Measurements from ENCODE around the gene SMIM28.

SMIM28 gene

GRCh38 chr6:138382498-138383265 is 5.0 kb downstream of the SMIM28 start:
- H3K4me3 ChIP-seq (replicated peaks; ENCODE audit: low read depth, low read length): no peak overlapping the region
- TF ChIP-seq, protein P1, sequence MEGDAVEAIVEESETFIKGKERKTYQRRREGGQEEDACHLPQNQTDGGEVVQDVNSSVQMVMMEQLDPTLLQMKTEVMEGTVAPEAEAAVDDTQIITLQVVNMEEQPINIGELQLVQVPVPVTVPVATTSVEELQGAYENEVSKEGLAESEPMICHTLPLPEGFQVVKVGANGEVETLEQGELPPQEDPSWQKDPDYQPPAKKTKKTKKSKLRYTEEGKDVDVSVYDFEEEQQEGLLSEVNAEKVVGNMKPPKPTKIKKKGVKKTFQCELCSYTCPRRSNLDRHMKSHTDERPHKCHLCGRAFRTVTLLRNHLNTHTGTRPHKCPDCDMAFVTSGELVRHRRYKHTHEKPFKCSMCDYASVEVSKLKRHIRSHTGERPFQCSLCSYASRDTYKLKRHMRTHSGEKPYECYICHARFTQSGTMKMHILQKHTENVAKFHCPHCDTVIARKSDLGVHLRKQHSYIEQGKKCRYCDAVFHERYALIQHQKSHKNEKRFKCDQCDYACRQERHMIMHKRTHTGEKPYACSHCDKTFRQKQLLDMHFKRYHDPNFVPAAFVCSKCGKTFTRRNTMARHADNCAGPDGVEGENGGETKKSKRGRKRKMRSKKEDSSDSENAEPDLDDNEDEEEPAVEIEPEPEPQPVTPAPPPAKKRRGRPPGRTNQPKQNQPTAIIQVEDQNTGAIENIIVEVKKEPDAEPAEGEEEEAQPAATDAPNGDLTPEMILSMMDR (IDR thresholded peaks at IDR 0.05; ENCODE audit: low read depth, low read length, missing control alignments): no peak
- DNase-seq (ENCODE audit: extremely low read depth, low read depth): no peak

- TF ChIP-seq, protein P1 (IDR thresholded peaks at IDR 0.05; ENCODE audit: low read depth, low read length, missing control alignments): no peak
- no peak for DNase-seq (ENCODE audit: extremely low read depth, low read depth)
- H3K4me3 ChIP-seq (replicated peaks; ENCODE audit: low read depth, low read length): no peak overlapping the region
These were observed 6.1 kb downstream of the SMIM28 start for GRCh38 chr6:138383776-138384175.

DNA sequence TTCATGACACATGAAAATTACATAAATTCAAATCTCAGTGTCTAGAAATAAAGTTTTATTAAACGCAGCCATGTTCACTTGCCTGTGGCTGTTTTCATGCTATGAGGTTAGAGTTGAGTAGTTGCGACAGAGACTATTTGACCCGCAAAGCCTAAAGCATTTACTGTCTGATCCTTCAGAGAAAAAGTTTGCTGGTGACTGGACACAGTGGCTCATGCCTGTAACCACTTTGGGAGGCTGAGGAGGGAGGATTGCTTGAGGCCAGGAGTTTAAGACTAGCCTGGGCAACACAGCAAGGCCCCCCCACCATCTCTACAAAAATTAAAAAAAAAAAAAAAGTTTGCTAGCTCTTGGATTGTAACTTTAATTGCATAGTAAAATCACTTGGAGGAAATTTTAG is 9.2 kb downstream of the SMIM28 start:
- H3K4me3 ChIP-seq (replicated peaks; ENCODE audit: low read depth, low read length): no peak overlapping the region
- no peak for DNase-seq (ENCODE audit: extremely low read depth, low read depth)
- TF ChIP-seq, protein P1 (IDR thresholded peaks at IDR 0.05; ENCODE audit: low read depth, low read length, missing control alignments): no peak

DNA sequence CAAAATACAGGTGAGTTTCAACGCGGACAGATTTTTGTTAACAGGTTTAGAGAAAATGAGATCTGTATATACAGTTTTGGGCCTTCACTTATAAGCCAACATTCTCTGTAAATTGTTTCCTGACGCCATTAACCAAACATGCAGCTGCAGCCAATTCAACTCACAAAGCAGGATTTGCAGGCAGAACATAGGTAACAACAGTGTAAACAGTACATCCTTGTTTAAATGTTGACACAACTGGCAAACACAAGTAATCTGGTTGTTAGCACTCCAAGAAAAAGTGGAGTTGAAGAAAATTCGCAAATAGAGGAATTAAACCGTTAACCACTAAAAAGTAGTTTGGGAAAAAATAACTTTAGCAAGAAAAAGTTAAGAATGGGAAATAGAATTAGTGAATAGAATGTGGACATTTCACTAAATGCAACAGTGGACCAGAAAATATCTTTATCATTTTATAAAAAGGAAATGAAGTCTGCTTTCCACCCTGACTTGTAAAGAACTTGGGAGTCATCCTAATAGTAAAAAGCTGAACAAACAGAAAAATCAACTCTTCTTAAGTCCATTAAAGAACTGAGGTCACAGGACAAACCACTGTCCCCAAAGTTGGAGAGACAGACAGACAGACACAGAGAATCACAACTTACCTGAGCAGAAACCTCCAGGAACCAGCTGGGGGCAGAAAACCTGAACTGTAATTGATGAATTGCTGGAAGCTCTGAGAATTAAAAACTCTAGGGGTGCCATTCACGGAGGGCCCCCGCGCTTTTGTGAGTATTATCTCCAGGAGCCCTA is 10.1 kb downstream of the SMIM28 start:
- H3K4me3 ChIP-seq (replicated peaks; ENCODE audit: low read depth, low read length): no peak overlapping the region
- DNase-seq (ENCODE audit: extremely low read depth, low read depth): no peak
- TF ChIP-seq, protein P1 (IDR thresholded peaks at IDR 0.05; ENCODE audit: low read depth, low read length, missing control alignments): no peak

- TF ChIP-seq, protein P1 (IDR thresholded peaks at IDR 0.05; ENCODE audit: low read depth, low read length, missing control alignments): no peak
- no peak for DNase-seq (ENCODE audit: extremely low read depth, low read depth)
- no peak overlapping the region for H3K4me3 ChIP-seq (replicated peaks; ENCODE audit: low read depth, low read length)
These were observed 11.8 kb downstream of the SMIM28 start for GRCh38 chr6:138389551-138389950.

DNA sequence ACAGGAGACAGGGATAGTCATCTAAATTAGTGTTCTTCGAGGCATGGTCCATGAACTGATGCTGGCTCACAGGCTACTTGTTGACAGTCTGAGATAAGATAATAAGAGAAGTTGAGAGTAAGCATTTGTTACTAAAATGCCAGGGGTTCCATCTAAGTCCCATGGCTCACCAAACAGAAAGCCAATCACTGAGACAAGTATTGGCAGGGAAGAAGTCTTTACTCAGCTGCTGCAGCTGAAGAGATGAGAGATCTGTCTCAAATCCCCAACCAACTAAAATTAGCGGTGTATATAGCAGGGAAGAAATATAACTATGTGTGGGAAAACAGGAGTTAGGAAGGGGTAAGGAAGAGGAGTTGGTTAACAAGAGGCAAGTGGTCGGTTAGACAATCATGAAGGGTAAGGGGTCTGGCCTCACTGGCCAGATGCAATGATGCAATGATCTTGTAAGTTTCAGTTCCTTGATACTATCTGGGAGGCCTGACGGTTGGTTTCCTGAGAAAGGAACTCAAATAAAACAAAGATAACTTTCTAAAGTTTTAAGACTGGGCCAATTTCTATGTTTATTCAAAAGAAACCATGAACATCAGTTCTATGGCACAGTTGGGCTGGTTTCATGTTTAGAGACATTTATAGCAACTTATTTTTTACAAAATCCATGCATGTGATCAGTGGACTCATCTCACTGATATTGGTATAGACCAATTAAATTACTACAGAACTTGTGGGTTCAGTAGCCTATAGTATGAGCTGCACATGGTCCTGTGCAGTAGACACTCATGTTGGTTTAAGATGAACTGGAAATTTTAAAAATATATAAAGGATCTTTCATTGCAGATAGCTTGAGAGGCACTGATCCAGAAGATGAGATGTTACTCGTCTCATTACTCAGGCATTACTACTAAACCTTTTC is 16.4 kb downstream of the SMIM28 start:
- TF ChIP-seq, protein P1 (IDR thresholded peaks at IDR 0.05; ENCODE audit: low read depth, low read length, missing control alignments): no peak
- no peak for DNase-seq (ENCODE audit: extremely low read depth, low read depth)
- H3K4me3 ChIP-seq (replicated peaks; ENCODE audit: low read depth, low read length): no peak overlapping the region
